ENCODE measurements around the gene SLC35E1. TPM values are rescaled to one million over a fixed set of nuclear protein-coding genes. Genes with fewer than 3 reads are reported as not detected.

Gene SLC35E1
- polyA plus RNA-seq, 1 experiment: 55.6 TPM

- no peak for DNase-seq (ENCODE audit: low read depth)
- no peaks in the 10 kb centered on the region for H3K27me3 ChIP-seq (ENCODE audit: control insufficient read depth, insufficient read depth, low read length)
- H3K36me3 ChIP-seq (ENCODE audit: control insufficient read depth, insufficient read depth, low read length): peaks cover 4% of the 10 kb centered on the region
- TF ChIP-seq CTCF (IDR thresholded peaks at IDR 0.05; ENCODE audit: insufficient read depth, low read depth, low read length): no peak
- ChIA-PET POLR2A (no interaction called here), CTCF (interaction anchor here (1.2 to 1.3 kb wide), 2 partner anchors 8 to 14 kb away, joined by 3 read pairs; no protein-coding TSS in a partner anchor)
- peak overlapping the region; percentile 86 for H3K4me3 ChIP-seq (ENCODE audit: low read depth, low read length)
These were observed 30.6 kb downstream of the SLC35E1 start for GRCh38 chr19:16541526-16542044.

- Histone ChIP-seq H3K36me3 (ENCODE audit: control insufficient read depth, insufficient read depth, low read length) (peaks cover 9% of the 10 kb centered on the region), H3K27me3 (ENCODE audit: control insufficient read depth, insufficient read depth, low read length) (no peaks in the 10 kb centered on the region), H3K4me3 (ENCODE audit: low read depth, low read length) (peak overlapping the region; percentile 86)
- ChIA-PET POLR2A (no interaction called here), CTCF (interaction anchor here (1.2 to 1.3 kb wide), 2 partner anchors 8 to 13 kb away, joined by 3 read pairs; no protein-coding TSS in a partner anchor)
- DNase-seq (ENCODE audit: low read depth): no peak
- TF ChIP-seq CTCF (IDR thresholded peaks at IDR 0.05; ENCODE audit: insufficient read depth, low read depth, low read length): no peak
These were observed 31.3 kb downstream of the SLC35E1 start for GRCh38 chr19:16540948-16541347.

GRCh38 chr19:16537111-16537510 lies 35.1 kb downstream of the SLC35E1 start:
- Histone ChIP-seq H3K4me3 (ENCODE audit: low read depth, low read length) (no peak overlapping the region), H3K27me3 (ENCODE audit: control insufficient read depth, insufficient read depth, low read length) (no peaks in the 10 kb centered on the region), H3K36me3 (ENCODE audit: control insufficient read depth, insufficient read depth, low read length) (peaks cover 26% of the 10 kb centered on the region)
- no peak for DNase-seq (ENCODE audit: low read depth)
- no peak for TF ChIP-seq CTCF (IDR thresholded peaks at IDR 0.05; ENCODE audit: insufficient read depth, low read depth, low read length)
- POLR2A ChIA-PET: no interaction called here
- CTCF ChIA-PET: no interaction called here

- Histone ChIP-seq H3K27me3 (ENCODE audit: control insufficient read depth, insufficient read depth, low read length) (no peaks in the 10 kb centered on the region), H3K4me3 (ENCODE audit: low read depth, low read length) (no peak overlapping the region), H3K36me3 (ENCODE audit: control insufficient read depth, insufficient read depth, low read length) (peaks cover 36% of the 10 kb centered on the region)
- TF ChIP-seq CTCF (IDR thresholded peaks at IDR 0.05; ENCODE audit: insufficient read depth, low read depth, low read length): no peak
- ChIA-PET POLR2A (no interaction called here), CTCF (interaction anchor here (0.5 kb wide), 1 partner anchor 90 kb away, joined by 3 read pairs; no protein-coding TSS in a partner anchor)
- DNase-seq (ENCODE audit: low read depth): no peak
These were observed 36.1 kb downstream of the SLC35E1 start for GRCh38 chr19:16536130-16536529.

GRCh38 chr19:16535381-16535780 lies 36.8 kb downstream of the SLC35E1 start:
- H3K27me3 ChIP-seq (ENCODE audit: control insufficient read depth, insufficient read depth, low read length): no peaks in the 10 kb centered on the region
- POLR2A ChIA-PET: no interaction called here

More at GRCh38 chr19:16535381-16535780, 36.8 kb downstream of the SLC35E1 start:
- DNase-seq (ENCODE audit: low read depth): no peak
- Histone ChIP-seq H3K4me3 (ENCODE audit: low read depth, low read length) (no peak overlapping the region), H3K36me3 (ENCODE audit: control insufficient read depth, insufficient read depth, low read length) (peaks cover 44% of the 10 kb centered on the region)
- CTCF ChIA-PET: interaction anchor here (0.5 to 0.7 kb wide), 2 partner anchors 19 to 91 kb away, joined by 3 read pairs; no protein-coding TSS in a partner anchor
- TF ChIP-seq CTCF (IDR thresholded peaks at IDR 0.05; ENCODE audit: insufficient read depth, low read depth, low read length): no peak

Data from BJ (cell line).